Limb (tissue), 2 donors: ENCODE data around the gene C1orf141.
"Not testable (repeated sequence)": the region's sequence is repeated elsewhere in the genome, so short reads cannot be mapped to it uniquely, and the experiment has no call there.

Experiments
- DNase-seq, 2 donors: peaks; one replicate each; pipeline ENCODE4 v3.0.0-alpha.2; 2016; ENCODE audit errors: extremely low spot score in 2 of 2

C1orf141 gene

GRCh38 chr1:67134695-67135094 lies at the start of gene C1orf141:
Gene C1orf141, minus strand, starts transcription at chr1:67134970. Its CDS starts 7,730 bp downstream, at chr1:67127240.
- peak; percentile 21 to 71 for DNase-seq

- no peak for DNase-seq
These were observed 40.8 kb upstream of the C1orf141 start for GRCh38 chr1:67175530-67176087.

GRCh38 chr1:67174716-67175284 lies 40.0 kb upstream of the C1orf141 start:
- DNase-seq: no peak

GRCh38 chr1:67173988-67174387 lies 39.2 kb upstream of the C1orf141 start:
- DNase-seq: no peak

GRCh38 chr1:67171978-67172377 lies 37.2 kb upstream of the C1orf141 start:
- no peak for DNase-seq

GRCh38 chr1:67171574-67171955 lies 36.8 kb upstream of the C1orf141 start:
- no peak for DNase-seq

GRCh38 chr1:67170751-67171573 lies 36.2 kb upstream of the C1orf141 start:
- DNase-seq: no peak

GRCh38 chr1:67169932-67170331 lies 35.2 kb upstream of the C1orf141 start:
- no peak for DNase-seq

GRCh38 chr1:67169496-67169895 lies 34.7 kb upstream of the C1orf141 start:
- DNase-seq: no peak

GRCh38 chr1:67166196-67166595 lies 31.4 kb upstream of the C1orf141 start, which contains the start of gene IL23R:
Gene IL23R, plus strand, starts transcription at chr1:67166454. Its CDS starts 1,667 bp downstream, at chr1:67168121.
- no peak for DNase-seq

- no peak for DNase-seq
These were observed 30.8 kb upstream of the C1orf141 start for GRCh38 chr1:67165468-67166041.

GRCh38 chr1:67162954-67163353 lies 28.2 kb upstream of the C1orf141 start:
- no peak for DNase-seq

- no peak for DNase-seq
These were observed 24.5 kb upstream of the C1orf141 start for GRCh38 chr1:67159233-67159632.

- DNase-seq: no peak
These were observed 23.6 kb upstream of the C1orf141 start for GRCh38 chr1:67158401-67158800.

GRCh38 chr1:67150931-67151330 lies 16.2 kb upstream of the C1orf141 start:
- no peak for DNase-seq

- DNase-seq: peak; percentile 67 to 71
These were observed 14.5 kb upstream of the C1orf141 start for GRCh38 chr1:67149179-67149770.

GRCh38 chr1:67148516-67149178 lies 13.9 kb upstream of the C1orf141 start:
- no peak for DNase-seq

GRCh38 chr1:67147973-67148372 lies 13.2 kb upstream of the C1orf141 start:
- DNase-seq: not testable (repeated sequence)

GRCh38 chr1:67146539-67146938 lies 11.8 kb upstream of the C1orf141 start:
- no peak for DNase-seq

GRCh38 chr1:67146101-67146500 lies 11.3 kb upstream of the C1orf141 start:
- no peak for DNase-seq

- DNase-seq: no peak
These were observed 9.9 kb upstream of the C1orf141 start for GRCh38 chr1:67144696-67145095.
